ENCODE data around the gene TCL1A.

DNA sequence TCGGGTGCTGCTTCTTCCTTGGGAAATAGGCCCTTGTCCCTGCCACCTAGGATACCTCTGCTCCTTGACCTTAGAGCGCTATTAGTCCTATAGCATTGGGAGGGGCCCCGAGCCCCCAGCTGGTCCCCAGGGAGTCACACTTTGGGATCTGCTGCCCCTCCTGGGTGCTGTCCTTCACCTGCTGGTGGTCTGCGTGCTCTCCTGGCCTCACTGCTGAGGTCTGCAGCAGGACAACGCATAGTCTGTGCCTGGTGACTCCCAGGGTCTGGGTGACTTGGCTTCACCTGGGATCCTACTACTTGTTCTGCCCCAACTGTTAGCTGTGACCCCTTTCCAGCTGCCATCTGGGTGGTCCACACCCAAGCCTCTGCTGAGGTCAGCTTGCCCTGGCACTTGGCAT is 18.9 kb downstream of the TCL1A start:
- TF ChIP-seq POLR2A (IDR thresholded peaks at IDR 0.05; ENCODE audit: low read depth, low read length) = no peak
- no peak for TF ChIP-seq POLR2AphosphoS5 (IDR thresholded peaks at IDR 0.05; ENCODE audit: low read depth, low read length)
- no peak for TF ChIP-seq TAF1 (IDR thresholded peaks at IDR 0.05; ENCODE audit: borderline replicate concordance, low read depth, low read length)

Data from GM12892 (cell line).